Panc1 (cell line): ENCODE measurements around the gene CST1. TPM values are rescaled to one million over a fixed set of nuclear protein-coding genes. Genes with fewer than 3 reads are reported as not detected.
A peak's percentile ranks its signal among the peaks of the same experiment; 100 is the strongest.
"Not testable (repeated sequence)": the region's sequence is repeated elsewhere in the genome, so short reads cannot be mapped to it uniquely, and the experiment has no call there.

Experiments
- ATAC-seq: fragments of 200-7000 bp; cut with Tn5 transposase; 2 replicates; pipeline ENCODE4 v1.9.1; 2020; ENCODE audit warnings: mild to moderate bottlenecking, moderate library complexity
- BruUV-seq: library from RNA; stranded (reverse); fragments of 400-500 nt; replicated peaks from 2 replicates; lab custom pipeline; 2021; lab: Mats Ljungman, UMichigan
- CTCF ChIA-PET: fragments of 300-600 bp; sonication (Branson Sonifier 250); formaldehyde crosslinking; loops from one replicate; lab custom pipeline; 2022; ENCODE audit warnings: antibody characterized with exemption; lab: Charles Lee
- POLR2A ChIA-PET: fragments of 300-600 bp; sonication (Branson Sonifier 250); formaldehyde crosslinking; loops from one replicate; lab custom pipeline; 2022; ENCODE audit warnings: antibody characterized with exemption; lab: Charles Lee
- DNase-seq: peaks from one replicate; pipeline ENCODE4 v3.0.0-alpha.2; 2010; ENCODE audit warnings: low read depth, low spot score
- H3K27ac ChIP-seq: 2 replicates; pipeline ENCODE4 v1.5.1; 2011; ENCODE audit warnings: mild to moderate bottlenecking, low read length, inconsistent platforms
- H3K27me3 ChIP-seq: fragments of 200-500 bp; sonication (Bioruptor generic); 2 replicates; pipeline ENCODE4 v1.6.0; 2014; ENCODE audit warnings: low read length, inconsistent platforms; ENCODE audit not compliant: control insufficient read depth, insufficient read depth
- H3K36me3 ChIP-seq: fragments of 200-500 bp; sonication (Bioruptor generic); 2 replicates; pipeline ENCODE4 v1.5.1; 2014; ENCODE audit warnings: inconsistent platforms, mild to moderate bottlenecking, low read length, moderate library complexity; ENCODE audit not compliant: control insufficient read depth, insufficient read depth
- H3K4me1 ChIP-seq: 2 replicates; pipeline ENCODE4 v1.5.1; 2011; ENCODE audit warnings: inconsistent platforms, mild to moderate bottlenecking, low read length, moderate library complexity; ENCODE audit not compliant: control insufficient read depth, insufficient read depth
- H3K4me3 ChIP-seq, 2 experiments: 2 replicates each; pipeline ENCODE4 v1.5.1; 2011 to 2012; ENCODE audit warnings: low read depth in 2 of 2, low read length in 2 of 2, mild to moderate bottlenecking in 2 of 2, inconsistent platforms in 1 of 2, moderate library complexity in 1 of 2
- H3K9me3 ChIP-seq: fragments of 200-500 bp; sonication (Bioruptor generic); 2 replicates; pipeline ENCODE4 v1.5.1; 2014; ENCODE audit warnings: low read depth, mild to moderate bottlenecking, inconsistent platforms, low read length, moderate library complexity; ENCODE audit not compliant: control insufficient read depth, insufficient read depth
- POLR2AphosphoS5 ChIP-seq: IDR thresholded peaks from 2 replicates; pipeline ENCODE4 v1.6.1; 2012; ENCODE audit warnings: mild to moderate bottlenecking, low read depth, low read length, moderate library complexity
- SIN3A ChIP-seq: IDR thresholded peaks from 2 replicates; pipeline ENCODE4 v1.6.1; 2012; ENCODE audit warnings: low read depth, mild to moderate bottlenecking, low read length, moderate library complexity, borderline replicate concordance; ENCODE audit not compliant: insufficient read depth
- TCF7L2 ChIP-seq: IDR thresholded peaks from 2 replicates; pipeline ENCODE4 v1.6.1; 2011; ENCODE audit warnings: mild to moderate bottlenecking, low read depth, low read length, inconsistent platforms
- in situ Hi-C: cut with HindIII; loops from 2 replicates; pipeline ENCODE4 v1.10.0; 2016; ENCODE audit warnings: low sequenced_read_pairs, low pct_unique_long_range_greater_than_20kb
- intact Hi-C: fragments of 100-400 bp; cut with micrococcal nuclease; formaldehyde crosslinking; loops from one replicate; pipeline ENCODE4 v1.10.0; 2022; ENCODE audit not compliant: unreplicated experiment
- total RNA-seq: library from RNA; stranded (reverse); gene quantifications from one replicate; pipeline ENCODE4 v1.2.1, GENCODE V29; 2021; ENCODE audit not compliant: unreplicated experiment
- TF ChIP-seq, protein P1 (sequence below), 2 experiments: IDR thresholded peaks; 2 replicates each; pipeline ENCODE4 v1.6.1; 2011 to 2012; ENCODE audit warnings: low read depth in 2 of 2, control low read depth in 1 of 2, low read length in 1 of 2, mild to moderate bottlenecking in 1 of 2, moderate library complexity in 1 of 2; ENCODE audit not compliant: insufficient read depth in 1 of 2
- TF ChIP-seq, protein P2 (sequence below): fragments of 450-650 bp; IDR thresholded peaks from 2 replicates; pipeline ENCODE4 v1.5.1; 2017; ENCODE audit warnings: mild to moderate bottlenecking

Gene CST1
- total RNA-seq, 1 experiment from 2014 or later, result not detected

DNA sequence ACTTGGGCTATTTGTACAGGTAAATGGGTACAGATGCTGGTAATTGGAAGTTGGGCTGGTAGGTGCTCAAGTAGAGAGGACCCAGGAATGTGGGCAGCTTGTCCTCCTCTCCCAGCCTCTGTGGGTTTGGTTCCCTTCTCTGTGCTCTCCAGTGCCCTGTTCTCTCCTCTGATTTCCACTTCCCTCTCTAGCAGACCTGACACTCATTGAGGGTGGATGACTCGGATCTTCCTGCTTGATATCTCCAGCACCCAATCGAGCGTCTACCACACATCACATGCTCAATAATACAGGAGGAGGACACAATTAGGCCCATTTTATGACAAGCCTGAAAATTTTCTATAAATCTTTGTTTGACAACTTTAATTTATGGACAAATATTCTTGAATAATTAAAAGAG is 23.7 kb downstream of the CST1 start:
- no peaks in the 10 kb centered on the region for H3K9me3 ChIP-seq
- no peaks in the 10 kb centered on the region for H3K36me3 ChIP-seq
- H3K27ac ChIP-seq, result no peak overlapping the region
- H3K27me3 ChIP-seq, result no peaks in the 10 kb centered on the region
- H3K4me3 ChIP-seq, result no peak overlapping the region
- no TSS peak for BruUV-seq
- no peak for TF ChIP-seq SIN3A
- TF ChIP-seq, protein P1, sequence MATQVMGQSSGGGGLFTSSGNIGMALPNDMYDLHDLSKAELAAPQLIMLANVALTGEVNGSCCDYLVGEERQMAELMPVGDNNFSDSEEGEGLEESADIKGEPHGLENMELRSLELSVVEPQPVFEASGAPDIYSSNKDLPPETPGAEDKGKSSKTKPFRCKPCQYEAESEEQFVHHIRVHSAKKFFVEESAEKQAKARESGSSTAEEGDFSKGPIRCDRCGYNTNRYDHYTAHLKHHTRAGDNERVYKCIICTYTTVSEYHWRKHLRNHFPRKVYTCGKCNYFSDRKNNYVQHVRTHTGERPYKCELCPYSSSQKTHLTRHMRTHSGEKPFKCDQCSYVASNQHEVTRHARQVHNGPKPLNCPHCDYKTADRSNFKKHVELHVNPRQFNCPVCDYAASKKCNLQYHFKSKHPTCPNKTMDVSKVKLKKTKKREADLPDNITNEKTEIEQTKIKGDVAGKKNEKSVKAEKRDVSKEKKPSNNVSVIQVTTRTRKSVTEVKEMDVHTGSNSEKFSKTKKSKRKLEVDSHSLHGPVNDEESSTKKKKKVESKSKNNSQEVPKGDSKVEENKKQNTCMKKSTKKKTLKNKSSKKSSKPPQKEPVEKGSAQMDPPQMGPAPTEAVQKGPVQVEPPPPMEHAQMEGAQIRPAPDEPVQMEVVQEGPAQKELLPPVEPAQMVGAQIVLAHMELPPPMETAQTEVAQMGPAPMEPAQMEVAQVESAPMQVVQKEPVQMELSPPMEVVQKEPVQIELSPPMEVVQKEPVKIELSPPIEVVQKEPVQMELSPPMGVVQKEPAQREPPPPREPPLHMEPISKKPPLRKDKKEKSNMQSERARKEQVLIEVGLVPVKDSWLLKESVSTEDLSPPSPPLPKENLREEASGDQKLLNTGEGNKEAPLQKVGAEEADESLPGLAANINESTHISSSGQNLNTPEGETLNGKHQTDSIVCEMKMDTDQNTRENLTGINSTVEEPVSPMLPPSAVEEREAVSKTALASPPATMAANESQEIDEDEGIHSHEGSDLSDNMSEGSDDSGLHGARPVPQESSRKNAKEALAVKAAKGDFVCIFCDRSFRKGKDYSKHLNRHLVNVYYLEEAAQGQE (IDR thresholded peaks at IDR 0.05; ENCODE audit: insufficient read depth in 1 of 2, low read depth in 2 of 2, low read length in 1 of 2), result no peak
- TF ChIP-seq, protein P2, sequence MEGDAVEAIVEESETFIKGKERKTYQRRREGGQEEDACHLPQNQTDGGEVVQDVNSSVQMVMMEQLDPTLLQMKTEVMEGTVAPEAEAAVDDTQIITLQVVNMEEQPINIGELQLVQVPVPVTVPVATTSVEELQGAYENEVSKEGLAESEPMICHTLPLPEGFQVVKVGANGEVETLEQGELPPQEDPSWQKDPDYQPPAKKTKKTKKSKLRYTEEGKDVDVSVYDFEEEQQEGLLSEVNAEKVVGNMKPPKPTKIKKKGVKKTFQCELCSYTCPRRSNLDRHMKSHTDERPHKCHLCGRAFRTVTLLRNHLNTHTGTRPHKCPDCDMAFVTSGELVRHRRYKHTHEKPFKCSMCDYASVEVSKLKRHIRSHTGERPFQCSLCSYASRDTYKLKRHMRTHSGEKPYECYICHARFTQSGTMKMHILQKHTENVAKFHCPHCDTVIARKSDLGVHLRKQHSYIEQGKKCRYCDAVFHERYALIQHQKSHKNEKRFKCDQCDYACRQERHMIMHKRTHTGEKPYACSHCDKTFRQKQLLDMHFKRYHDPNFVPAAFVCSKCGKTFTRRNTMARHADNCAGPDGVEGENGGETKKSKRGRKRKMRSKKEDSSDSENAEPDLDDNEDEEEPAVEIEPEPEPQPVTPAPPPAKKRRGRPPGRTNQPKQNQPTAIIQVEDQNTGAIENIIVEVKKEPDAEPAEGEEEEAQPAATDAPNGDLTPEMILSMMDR, result no peak
- no peak for TF ChIP-seq POLR2AphosphoS5
- TF ChIP-seq TCF7L2, result no peak
- DNase-seq (no peak), ATAC-seq (no peak)
- in situ Hi-C loops (no loop called here), intact Hi-C loops (no loop called here)
- POLR2A ChIA-PET, result no interaction called here
- H3K4me1 ChIP-seq, result no peaks in the 10 kb centered on the region
- CTCF ChIA-PET, result no interaction called here

DNA sequence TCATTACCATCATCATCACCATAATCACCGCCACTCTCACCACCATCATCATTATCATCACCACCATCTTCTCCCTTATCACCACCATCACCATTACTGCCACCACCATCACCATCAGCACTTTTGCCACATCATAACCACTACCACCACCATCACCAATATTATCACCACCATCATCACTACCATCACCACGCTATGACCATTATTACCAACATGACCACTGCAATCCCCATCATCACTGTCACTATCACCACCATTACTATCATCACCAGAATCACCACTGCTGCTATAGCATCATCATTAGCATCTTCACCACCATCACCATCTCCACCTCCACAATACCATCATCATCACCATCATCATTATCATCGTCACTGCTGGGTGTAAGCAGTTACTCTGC is 25.6 kb downstream of the CST1 start:
- no peaks in the 10 kb centered on the region for H3K36me3 ChIP-seq
- intact Hi-C loops, result no loop called here
- BruUV-seq, result no TSS peak
- in situ Hi-C loops, result no loop called here
- H3K9me3 ChIP-seq, result no peaks in the 10 kb centered on the region
- H3K4me1 ChIP-seq, result no peaks in the 10 kb centered on the region
- POLR2A ChIA-PET, result no interaction called here
- CTCF ChIA-PET, result no interaction called here
- ATAC-seq (no peak), DNase-seq (no peak)
- H3K27ac ChIP-seq, result no peak overlapping the region
- no peaks in the 10 kb centered on the region for H3K27me3 ChIP-seq
- no peak for TF ChIP-seq TCF7L2
- no peak for TF ChIP-seq SIN3A
- TF ChIP-seq, protein P2, result no peak
- no peak for TF ChIP-seq POLR2AphosphoS5
- no peak overlapping the region for H3K4me3 ChIP-seq

DNA sequence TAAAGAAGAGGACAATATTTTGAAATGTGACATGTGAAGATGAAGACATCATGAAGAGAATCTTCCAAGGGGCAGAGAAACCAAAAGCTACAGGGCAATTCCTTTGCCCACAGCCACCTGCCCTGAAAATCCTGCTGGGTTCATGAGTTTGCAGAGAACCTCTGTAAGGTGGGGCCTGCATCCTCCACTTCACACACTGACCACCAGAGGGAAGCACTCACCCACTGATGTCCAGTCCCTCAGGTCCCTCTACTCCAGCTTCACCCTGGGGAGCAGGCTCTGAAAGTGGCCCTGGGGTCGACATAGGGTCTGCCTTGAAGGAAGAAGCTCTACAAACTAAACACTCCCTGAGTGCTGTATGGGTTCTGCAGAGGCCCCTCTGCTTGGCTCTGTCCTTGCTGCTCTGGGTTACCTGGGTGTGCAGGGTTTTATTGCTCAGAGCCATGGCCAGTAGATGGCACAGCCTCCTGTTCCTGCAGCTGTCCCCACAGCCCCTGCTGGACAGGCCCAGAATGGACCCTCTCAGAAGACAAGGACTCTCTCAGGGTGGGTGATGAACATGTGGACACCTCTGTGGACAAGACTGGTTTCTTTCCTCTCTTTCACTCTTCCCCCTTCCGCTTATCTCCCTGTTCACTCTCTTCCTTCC is 27.0 kb downstream of the CST1 start:
- in situ Hi-C loops, POLR2A ChIA-PET, H3K27ac ChIP-seq, BruUV-seq, H3K9me3 ChIP-seq, H3K4me3 ChIP-seq, DNase-seq, H3K4me1 ChIP-seq, H3K27me3 ChIP-seq, CTCF ChIA-PET, H3K36me3 ChIP-seq: not testable (repeated sequence)
- intact Hi-C loops, result loop anchor here (5.0 kb wide), 1 partner anchor 214 kb away; no protein-coding TSS in a partner anchor
- peak; percentile 90 for ATAC-seq

DNA sequence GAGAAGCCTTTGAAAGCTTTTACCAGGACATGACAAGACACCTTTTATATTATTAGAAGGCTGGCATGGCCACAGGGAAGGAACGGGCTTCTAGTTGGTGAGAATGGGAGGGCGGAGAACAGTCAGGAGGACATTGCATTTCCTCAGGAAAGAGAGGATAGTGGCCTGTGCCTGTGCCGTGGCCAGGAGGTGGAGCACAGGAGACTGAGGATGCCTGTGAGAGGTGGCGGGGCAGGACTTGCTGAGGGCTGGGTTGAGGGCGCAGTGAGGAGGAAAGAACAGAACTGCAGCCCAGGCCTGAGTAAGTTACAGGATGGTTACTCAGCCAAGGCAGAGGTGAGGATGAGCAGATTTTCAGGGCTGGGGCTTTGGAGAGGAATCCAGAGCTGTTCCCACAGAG is 27.9 kb downstream of the CST1 start:
- H3K4me1 ChIP-seq, POLR2A ChIA-PET, H3K27me3 ChIP-seq, DNase-seq, CTCF ChIA-PET, H3K9me3 ChIP-seq, H3K4me3 ChIP-seq, H3K27ac ChIP-seq, in situ Hi-C loops, BruUV-seq, H3K36me3 ChIP-seq, ATAC-seq: not testable (repeated sequence)
- intact Hi-C loops, result loop anchor here (5.0 kb wide), 1 partner anchor 214 kb away; no protein-coding TSS in a partner anchor
